ENCODE results near the gene EPS15.
"Not testable (repeated sequence)": the region's sequence is repeated elsewhere in the genome, so short reads cannot be mapped to it uniquely, and the experiment has no call there.

Gene EPS15

GRCh38 chr1:51442616-51443015 lies 76.5 kb downstream of the EPS15 start:
- H3K27ac Mint-ChIP-seq = peak overlapping the region; percentile 46
- H3K36me3 Mint-ChIP-seq = peaks cover 56% of the 10 kb centered on the region
- H3K4me1 Mint-ChIP-seq = peaks cover 7% of the 10 kb centered on the region
- H3K27me3 Mint-ChIP-seq = no peaks in the 10 kb centered on the region
- H3K9me3 Mint-ChIP-seq = no peaks in the 10 kb centered on the region
- ATAC-seq = no peak
- no peak overlapping the region for H3K4me3 Mint-ChIP-seq

DNA sequence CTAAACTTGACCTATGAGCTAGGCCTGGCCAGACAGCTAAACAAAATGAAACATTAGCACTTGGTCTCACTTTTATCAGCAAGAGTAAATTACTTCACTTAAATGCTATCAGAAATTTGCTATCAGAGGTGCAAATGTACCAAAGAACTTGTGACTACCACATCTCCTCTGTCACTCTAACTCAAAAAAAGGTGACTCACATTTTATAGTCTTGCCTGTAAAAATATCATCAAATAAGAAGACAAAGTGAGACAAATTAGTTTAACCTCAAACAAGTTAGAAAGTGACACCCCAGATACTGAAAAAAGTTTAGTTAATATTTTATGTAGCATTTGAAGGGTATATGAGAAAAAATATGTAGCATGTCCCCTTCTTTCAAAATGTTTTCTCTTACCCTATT lies 76.9 kb downstream of the EPS15 start:
- no peaks in the 10 kb centered on the region for H3K27me3 Mint-ChIP-seq
- no peak for ATAC-seq
- peak overlapping the region; percentile 46 for H3K27ac Mint-ChIP-seq
- H3K36me3 Mint-ChIP-seq = peaks cover 52% of the 10 kb centered on the region
- no peak overlapping the region for H3K4me3 Mint-ChIP-seq
- H3K4me1 Mint-ChIP-seq = peaks cover 7% of the 10 kb centered on the region
- no peaks in the 10 kb centered on the region for H3K9me3 Mint-ChIP-seq

- peaks cover 54% of the 10 kb centered on the region for H3K36me3 Mint-ChIP-seq
- no peak overlapping the region for H3K4me3 Mint-ChIP-seq
- no peak overlapping the region for H3K27ac Mint-ChIP-seq
- H3K4me1 Mint-ChIP-seq = peaks cover 12% of the 10 kb centered on the region
- no peak for ATAC-seq
- no peaks in the 10 kb centered on the region for H3K27me3 Mint-ChIP-seq
- H3K9me3 Mint-ChIP-seq = no peaks in the 10 kb centered on the region
These were observed 79.2 kb downstream of the EPS15 start for GRCh38 chr1:51439895-51440294.

GRCh38 chr1:51439053-51439452 lies 80.0 kb downstream of the EPS15 start:
- ATAC-seq = no peak
- H3K9me3 Mint-ChIP-seq = no peaks in the 10 kb centered on the region
- no peaks in the 10 kb centered on the region for H3K27me3 Mint-ChIP-seq
- H3K4me3 Mint-ChIP-seq = no peak overlapping the region
- H3K4me1 Mint-ChIP-seq = peaks cover 19% of the 10 kb centered on the region
- no peak overlapping the region for H3K27ac Mint-ChIP-seq
- peaks cover 61% of the 10 kb centered on the region for H3K36me3 Mint-ChIP-seq

- H3K27ac Mint-ChIP-seq, H3K9me3 Mint-ChIP-seq, ATAC-seq, H3K27me3 Mint-ChIP-seq, H3K4me3 Mint-ChIP-seq: not testable (repeated sequence)
- peaks cover 56% of the 10 kb centered on the region for H3K36me3 Mint-ChIP-seq
- H3K4me1 Mint-ChIP-seq = peaks cover 22% of the 10 kb centered on the region
These were observed 81.7 kb downstream of the EPS15 start for GRCh38 chr1:51437391-51437790.

DNA sequence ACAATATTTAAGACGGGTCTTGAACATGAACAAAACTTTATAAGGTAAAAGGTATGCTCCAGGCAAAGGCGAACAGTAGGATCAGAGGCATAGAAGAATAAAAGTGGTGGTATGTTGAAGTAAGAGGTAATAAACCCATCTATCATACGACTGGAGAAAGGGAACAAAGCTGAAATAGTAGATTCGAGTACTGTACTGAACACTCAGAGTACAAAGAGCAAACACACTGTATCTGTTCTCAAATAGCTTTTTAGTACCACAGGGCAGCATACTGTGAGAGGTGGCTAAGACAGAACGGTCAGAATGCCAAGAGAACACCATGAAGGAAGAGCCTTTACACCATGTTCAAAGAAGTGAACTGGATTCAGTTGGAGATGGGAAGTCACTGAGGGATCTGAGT lies 83.2 kb downstream of the EPS15 start:
- Mint-ChIP-seq H3K27ac (no peak overlapping the region), H3K9me3 (no peaks in the 10 kb centered on the region), H3K27me3 (no peaks in the 10 kb centered on the region), H3K4me3 (no peak overlapping the region), H3K4me1 (peaks cover 22% of the 10 kb centered on the region), H3K36me3 (peaks cover 46% of the 10 kb centered on the region)
- no peak for ATAC-seq

- H3K4me3 Mint-ChIP-seq = no peak overlapping the region
- peaks cover 27% of the 10 kb centered on the region for H3K4me1 Mint-ChIP-seq
- no peaks in the 10 kb centered on the region for H3K27me3 Mint-ChIP-seq
- no peak for ATAC-seq
- peak overlapping the region; percentile 35 for H3K27ac Mint-ChIP-seq
- peaks cover 46% of the 10 kb centered on the region for H3K36me3 Mint-ChIP-seq
- no peaks in the 10 kb centered on the region for H3K9me3 Mint-ChIP-seq
These were observed 85.0 kb downstream of the EPS15 start for GRCh38 chr1:51433972-51434510.

GRCh38 chr1:51433269-51433971 lies 85.6 kb downstream of the EPS15 start:
- Mint-ChIP-seq H3K36me3 (peaks cover 48% of the 10 kb centered on the region), H3K4me3 (no peak overlapping the region)
- no peak for ATAC-seq

DNA sequence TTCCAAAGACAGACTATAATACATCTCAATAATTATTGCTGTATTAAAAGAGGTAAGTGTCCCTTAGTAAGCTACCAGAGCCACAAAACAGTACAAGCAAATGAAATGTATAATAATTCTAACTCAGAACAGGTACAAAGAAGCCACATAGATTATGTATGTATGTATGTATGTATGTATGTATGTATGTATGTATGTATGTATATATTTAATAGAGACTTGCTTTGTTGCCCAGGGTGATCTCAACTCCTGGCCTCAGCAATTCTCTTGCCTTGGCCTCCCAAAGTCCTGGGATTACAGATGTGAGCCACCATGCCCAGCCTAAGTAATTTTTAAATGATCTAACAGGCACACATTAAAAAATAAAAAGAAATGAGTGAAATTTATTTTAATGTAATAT lies 86.9 kb downstream of the EPS15 start:
- ATAC-seq = no peak
- Mint-ChIP-seq H3K27me3 (no peaks in the 10 kb centered on the region), H3K27ac (no peak overlapping the region), H3K36me3 (peaks cover 60% of the 10 kb centered on the region), H3K4me1 (peaks cover 27% of the 10 kb centered on the region), H3K4me3 (no peak overlapping the region), H3K9me3 (no peaks in the 10 kb centered on the region)

More at GRCh38 chr1:51433269-51433971, 85.6 kb downstream of the EPS15 start:
- no peaks in the 10 kb centered on the region for H3K9me3 Mint-ChIP-seq
- H3K27me3 Mint-ChIP-seq = no peaks in the 10 kb centered on the region
- peaks cover 27% of the 10 kb centered on the region for H3K4me1 Mint-ChIP-seq
- peak overlapping the region; percentile 35 for H3K27ac Mint-ChIP-seq

GRCh38 chr1:51427438-51427837 lies 91.6 kb downstream of the EPS15 start:
- no peak overlapping the region for H3K27ac Mint-ChIP-seq

GRCh38 chr1:51425955-51426354 lies 93.1 kb downstream of the EPS15 start:
- H3K36me3 Mint-ChIP-seq = peaks cover 79% of the 10 kb centered on the region
- peak overlapping the region; percentile 62 for H3K27ac Mint-ChIP-seq
- no peak overlapping the region for H3K4me3 Mint-ChIP-seq
- H3K4me1 Mint-ChIP-seq = peaks cover 30% of the 10 kb centered on the region
- H3K9me3 Mint-ChIP-seq = no peaks in the 10 kb centered on the region
- no peaks in the 10 kb centered on the region for H3K27me3 Mint-ChIP-seq
- no peak for ATAC-seq

More at GRCh38 chr1:51427438-51427837, 91.6 kb downstream of the EPS15 start:
- Mint-ChIP-seq H3K36me3 (peaks cover 65% of the 10 kb centered on the region), H3K27me3 (no peaks in the 10 kb centered on the region), H3K4me3 (no peak overlapping the region), H3K4me1 (peaks cover 26% of the 10 kb centered on the region), H3K9me3 (no peaks in the 10 kb centered on the region)
- ATAC-seq = no peak

DNA sequence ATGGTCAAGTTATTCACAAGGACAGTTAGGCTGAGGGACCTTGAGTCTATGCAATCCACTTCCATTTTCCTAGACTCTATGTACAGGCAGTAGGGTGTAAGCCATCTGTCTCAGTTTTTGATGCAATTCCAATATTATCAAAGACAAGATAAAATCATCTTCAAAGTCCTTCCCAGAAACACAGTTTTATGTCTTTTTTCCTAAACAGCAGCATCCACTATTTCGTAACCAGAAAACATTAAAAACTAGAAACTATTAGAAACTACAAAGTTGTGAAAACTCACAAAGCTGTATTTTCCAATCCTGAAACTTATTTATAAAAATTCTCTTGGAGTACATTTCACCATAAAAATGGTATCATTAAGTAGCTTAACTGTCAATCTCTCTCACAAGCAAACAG lies 93.8 kb downstream of the EPS15 start:
- Mint-ChIP-seq H3K4me1 (peaks cover 36% of the 10 kb centered on the region), H3K9me3 (no peaks in the 10 kb centered on the region), H3K27me3 (no peaks in the 10 kb centered on the region), H3K4me3 (no peak overlapping the region), H3K27ac (peak overlapping the region; percentile 62), H3K36me3 (peaks cover 85% of the 10 kb centered on the region)
- ATAC-seq = no peak

GRCh38 chr1:51423073-51423821 lies 95.8 kb downstream of the EPS15 start:
- peak overlapping the region; percentile 4 for H3K27ac Mint-ChIP-seq
- H3K4me1 Mint-ChIP-seq = peaks cover 33% of the 10 kb centered on the region
- H3K4me3 Mint-ChIP-seq = no peak overlapping the region
- H3K27me3 Mint-ChIP-seq = no peaks in the 10 kb centered on the region
- H3K36me3 Mint-ChIP-seq = peaks cover 79% of the 10 kb centered on the region
- ATAC-seq = no peak
- no peaks in the 10 kb centered on the region for H3K9me3 Mint-ChIP-seq

DNA sequence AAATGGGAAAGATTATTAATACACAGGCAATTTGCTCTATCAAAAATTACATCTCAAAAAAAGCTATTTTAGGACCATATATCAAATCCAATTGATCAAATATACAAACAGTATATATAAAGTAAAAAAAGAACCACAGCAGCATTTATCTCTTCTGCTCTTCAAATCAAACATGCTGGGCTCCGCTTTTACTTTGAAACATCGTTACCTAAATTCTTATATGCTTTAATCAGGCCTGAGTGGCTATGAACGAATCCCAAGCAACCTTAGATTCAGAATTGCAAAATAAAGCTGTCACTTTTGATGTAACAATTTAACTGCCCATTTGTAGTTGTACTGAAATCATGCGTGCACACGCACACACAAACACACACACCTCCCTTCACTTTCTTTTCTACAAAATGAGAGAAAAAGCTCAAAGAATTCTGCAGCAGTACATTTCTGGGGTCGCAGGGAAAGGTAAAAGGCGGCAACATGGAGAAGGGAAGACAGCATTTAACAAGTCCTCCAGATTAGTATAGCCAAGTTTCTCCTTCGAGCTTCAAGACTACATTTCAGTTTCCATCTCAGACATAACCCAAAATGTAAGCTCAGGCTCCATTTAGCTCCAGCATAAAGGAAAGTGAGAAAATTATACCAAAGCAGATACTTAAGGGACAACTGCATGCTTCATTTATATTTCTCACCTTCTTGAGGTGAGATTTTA lies 96.5 kb downstream of the EPS15 start:
- no peaks in the 10 kb centered on the region for H3K27me3 Mint-ChIP-seq
- ATAC-seq = no peak
- peaks cover 79% of the 10 kb centered on the region for H3K36me3 Mint-ChIP-seq
- no peaks in the 10 kb centered on the region for H3K9me3 Mint-ChIP-seq
- H3K27ac Mint-ChIP-seq = no peak overlapping the region
- H3K4me3 Mint-ChIP-seq = no peak overlapping the region
- H3K4me1 Mint-ChIP-seq = peaks cover 39% of the 10 kb centered on the region

DNA sequence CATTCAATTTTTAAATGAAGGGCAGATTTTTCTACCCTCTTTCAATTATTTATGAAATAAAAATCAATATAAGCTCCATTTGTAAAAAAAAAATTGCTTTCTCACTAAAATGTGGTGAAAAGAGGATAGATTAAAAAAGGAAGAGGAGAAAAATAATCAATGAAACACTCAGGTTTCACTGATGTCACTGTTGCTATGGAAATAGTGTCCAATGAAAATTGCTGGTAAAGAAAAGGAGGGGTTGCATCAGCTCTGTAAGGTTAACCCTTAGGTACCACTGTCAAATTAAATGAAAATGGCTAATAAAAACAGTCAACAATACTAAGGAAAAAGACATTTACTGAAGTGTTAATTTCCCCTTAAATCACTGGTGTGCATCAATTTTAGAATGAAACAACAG lies 97.1 kb downstream of the EPS15 start:
- Mint-ChIP-seq H3K27ac (no peak overlapping the region), H3K4me1 (peaks cover 39% of the 10 kb centered on the region), H3K36me3 (peaks cover 77% of the 10 kb centered on the region), H3K4me3 (no peak overlapping the region), H3K9me3 (no peaks in the 10 kb centered on the region), H3K27me3 (no peaks in the 10 kb centered on the region)
- ATAC-seq = no peak

Data from stimulated activated memory B cell treated with anti-CD40 and anti-IgM and Interleukin-4, amounts not matched to agents 10 μg/mL and 1 μg/mL and 100 μg/mL, for 72 hours (primary cell).